Stomach (tissue), 4 donors: ENCODE results near the gene ARFGEF3.

Experiments
- CTCF ChIP-seq, 7 experiments: fragments of 450-650 bp in 4 of 7; fragments of 200-600 bp in 3 of 7; sonication (generic) in 3 of 7; IDR thresholded peaks; one replicate each; pipeline ENCODE4 v1.5.1; 2016 to 2019; ENCODE audit warnings: antibody characterized with exemption in 7 of 7, control low read depth in 2 of 7, mild to moderate bottlenecking in 1 of 7
- POLR2A ChIP-seq, 4 donors: fragments of 450-650 bp; IDR thresholded peaks; one replicate each; pipeline ENCODE4 v1.6.1; 2016; ENCODE audit warnings: antibody characterized with exemption in 4 of 4, control low read depth in 2 of 4, mild to moderate bottlenecking in 1 of 4, moderate library complexity in 1 of 4
- POLR2AphosphoS5 ChIP-seq, 3 donors: sonication (generic); formaldehyde crosslinking; IDR thresholded peaks; one replicate each; pipeline ENCODE4 v1.6.1; 2016; ENCODE audit warnings: antibody characterized with exemption in 3 of 3

- TF ChIP-seq CTCF (IDR thresholded peaks at IDR 0.05) (no peak), POLR2A (IDR thresholded peaks at IDR 0.05) (no peak), POLR2AphosphoS5 (IDR thresholded peaks at IDR 0.05) (no peak)
Measured at GRCh38 chr6:138389551-138389950, 227.8 kb downstream of the ARFGEF3 start.
